ENCODE measurements around the gene ZNF337. TPM values are rescaled to one million over a fixed set of nuclear protein-coding genes. Genes with fewer than 3 reads are reported as not detected.
"Not testable (repeated sequence)": the region's sequence is repeated elsewhere in the genome, so short reads cannot be mapped to it uniquely, and the experiment has no call there.

The ZNF337 gene
- total RNA-seq, 1 donor from 2014 or later: 15.5 TPM

DNA sequence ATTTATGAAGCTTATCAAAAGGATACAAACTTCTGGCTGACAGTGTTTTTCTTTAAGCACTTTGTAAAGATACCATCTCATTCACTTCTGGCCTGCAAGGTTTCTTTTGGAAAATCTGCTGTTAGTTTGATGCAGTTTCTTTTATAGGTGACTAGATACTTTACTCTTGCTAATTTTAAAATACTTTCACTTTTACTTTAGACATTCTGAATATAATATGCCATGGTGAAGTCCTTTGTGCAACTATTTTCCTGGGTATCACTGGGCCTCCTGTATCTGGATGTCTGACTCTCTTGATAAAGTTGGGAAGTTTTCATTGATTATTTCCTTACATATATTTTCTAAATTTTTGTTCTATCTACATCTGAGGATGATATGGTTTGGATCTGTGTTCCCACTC is 29.0 kb upstream of the ZNF337 start:
- H3K4me3 Mint-ChIP-seq: no peak overlapping the region
- no peak for ATAC-seq (ENCODE audit: low read depth)

GRCh38 chr20:25723975-25724374 is 27.3 kb upstream of the ZNF337 start:
- peaks cover 7% of the 10 kb centered on the region for H3K4me1 Mint-ChIP-seq
- no peak overlapping the region for H3K27ac Mint-ChIP-seq
- ChIA-PET POLR2A (no interaction called here), CTCF (no interaction called here)
- ATAC-seq (ENCODE audit: low read depth): no peak
- DNase-seq: no peak
- H3K27me3 Mint-ChIP-seq: no peaks in the 10 kb centered on the region
- H3K9me3 Mint-ChIP-seq: peaks cover 35% of the 10 kb centered on the region
- intact Hi-C loops (cut with micrococcal nuclease): no loop called here
- TF ChIP-seq CTCF (IDR thresholded peaks at IDR 0.05): no peak
- H3K36me3 Mint-ChIP-seq (ENCODE audit: low read depth): peaks cover 50% of the 10 kb centered on the region
- no peak overlapping the region for H3K4me3 Mint-ChIP-seq

More for the DNA sequence above, 29.0 kb upstream of the ZNF337 start:
- Mint-ChIP-seq H3K4me1 (peaks cover 3% of the 10 kb centered on the region), H3K27me3 (no peaks in the 10 kb centered on the region), H3K36me3 (ENCODE audit: low read depth) (peaks cover 39% of the 10 kb centered on the region), H3K27ac (no peak overlapping the region), H3K9me3 (peaks cover 35% of the 10 kb centered on the region)
- ChIA-PET POLR2A (no interaction called here), CTCF (no interaction called here)
- intact Hi-C loops (cut with micrococcal nuclease): no loop called here
- no peak for DNase-seq
- no peak for TF ChIP-seq CTCF (IDR thresholded peaks at IDR 0.05)

GRCh38 chr20:25720285-25720684 is 23.6 kb upstream of the ZNF337 start:
- H3K4me1 Mint-ChIP-seq: peaks cover 4% of the 10 kb centered on the region
- ATAC-seq (ENCODE audit: low read depth): no peak
- H3K27ac Mint-ChIP-seq: no peak overlapping the region
- no peak overlapping the region for H3K4me3 Mint-ChIP-seq
- peaks cover 46% of the 10 kb centered on the region for H3K36me3 Mint-ChIP-seq (ENCODE audit: low read depth)
- ChIA-PET POLR2A (no interaction called here), CTCF (no interaction called here)
- TF ChIP-seq CTCF (IDR thresholded peaks at IDR 0.05): no peak
- intact Hi-C loops (cut with micrococcal nuclease): no loop called here
- peaks cover 27% of the 10 kb centered on the region for H3K9me3 Mint-ChIP-seq
- H3K27me3 Mint-ChIP-seq: no peaks in the 10 kb centered on the region
- DNase-seq: no peak

- DNase-seq; POLR2A ChIA-PET; H3K4me3 Mint-ChIP-seq; CTCF ChIA-PET; ATAC-seq (ENCODE audit: low read depth); H3K27ac Mint-ChIP-seq; H3K4me1 Mint-ChIP-seq; H3K27me3 Mint-ChIP-seq; intact Hi-C loops (cut with micrococcal nuclease): not testable (repeated sequence)
- peaks cover 19% of the 10 kb centered on the region for H3K9me3 Mint-ChIP-seq
- peaks cover 39% of the 10 kb centered on the region for H3K36me3 Mint-ChIP-seq (ENCODE audit: low read depth)
Measured at GRCh38 chr20:25718896-25719809, 22.5 kb upstream of the ZNF337 start.

- H3K4me3 Mint-ChIP-seq: no peak overlapping the region
- peaks cover 10% of the 10 kb centered on the region for H3K36me3 Mint-ChIP-seq (ENCODE audit: low read depth)
- H3K27me3 Mint-ChIP-seq: no peaks in the 10 kb centered on the region
- H3K4me1 Mint-ChIP-seq: peaks cover 16% of the 10 kb centered on the region
- DNase-seq: no peak
- H3K27ac Mint-ChIP-seq: no peak overlapping the region
- intact Hi-C loops (cut with micrococcal nuclease): no loop called here
- TF ChIP-seq CTCF (IDR thresholded peaks at IDR 0.05): no peak
- ChIA-PET CTCF (no interaction called here), POLR2A (no interaction called here)
- no peak for ATAC-seq (ENCODE audit: low read depth)
- peaks cover 2% of the 10 kb centered on the region for H3K9me3 Mint-ChIP-seq
Measured at GRCh38 chr20:25707695-25708094, 11.0 kb upstream of the ZNF337 start.

All from activated B cell treated with CpG ODN at 0.5 μM for 24 hours (primary cell).